ENCODE data around the gene ASMTL.
"Not testable (repeated sequence)": the region's sequence is repeated elsewhere in the genome, so short reads cannot be mapped to it uniquely, and the experiment has no call there.

The ASMTL gene

DNA sequence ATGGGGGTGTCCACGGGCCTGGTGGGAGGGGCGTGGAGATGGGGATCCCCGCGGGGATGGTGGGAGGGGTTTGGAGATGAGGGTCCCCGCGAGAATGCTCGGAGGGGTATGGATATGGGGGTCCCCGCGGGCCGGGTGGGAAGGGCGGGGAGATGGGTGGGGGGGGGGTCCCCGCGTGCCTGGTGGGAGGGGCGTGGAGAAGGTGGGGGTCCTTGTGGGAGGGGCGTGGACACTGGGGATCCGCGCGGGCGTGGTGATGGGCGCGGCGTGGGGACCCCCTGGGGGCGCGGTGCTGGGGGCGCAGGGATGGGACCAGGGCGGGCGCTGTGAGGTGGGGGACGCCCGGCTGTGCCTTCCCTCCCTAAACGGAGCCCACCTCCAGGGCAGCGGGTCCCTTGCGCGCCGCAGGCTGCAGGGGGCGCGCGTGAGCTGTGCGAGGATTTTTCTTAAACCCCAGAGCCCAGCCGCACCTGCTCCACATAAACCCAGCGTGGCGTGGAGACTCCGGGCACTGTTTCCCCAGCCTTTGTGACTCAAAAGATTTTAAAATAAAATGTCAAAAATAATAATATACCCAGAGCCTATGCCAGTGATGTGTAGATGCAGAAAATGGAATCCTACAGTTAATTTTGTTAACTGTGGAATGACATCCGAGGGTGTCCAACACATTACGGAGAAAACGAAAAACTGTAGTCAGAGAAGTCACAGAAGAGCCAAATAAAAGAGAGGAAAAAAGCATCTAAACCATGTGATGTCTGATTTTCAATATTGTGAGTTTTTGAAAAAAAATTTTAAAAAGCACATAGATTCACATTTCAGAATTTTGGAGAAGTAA is 1.5 kb upstream of the ASMTL start:
- DNase-seq: peak; percentile 86 to 95 (median 94)

DNA sequence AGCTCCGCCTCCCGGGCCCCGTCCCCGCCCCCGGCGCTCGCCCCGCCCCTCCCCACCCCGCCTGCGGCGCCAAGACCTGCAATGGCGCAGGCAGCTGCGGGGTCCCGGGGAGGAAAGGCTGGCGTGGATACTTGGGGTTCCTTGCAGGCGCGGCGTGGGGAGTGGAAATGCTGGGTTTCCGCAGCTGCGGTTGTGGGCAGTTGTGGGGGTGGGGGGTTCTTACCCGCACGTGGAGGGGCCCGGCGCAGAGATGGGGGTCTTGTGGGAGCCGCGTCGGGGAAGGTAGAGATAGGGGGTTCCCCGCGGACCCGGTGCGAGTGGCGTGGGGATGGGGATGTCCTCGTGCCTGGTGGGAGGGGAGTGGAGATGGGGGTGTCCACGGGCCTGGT is 680 bp upstream of the ASMTL start:
- DNase-seq: peak; percentile 58 to 83 (median 75)

DNA sequence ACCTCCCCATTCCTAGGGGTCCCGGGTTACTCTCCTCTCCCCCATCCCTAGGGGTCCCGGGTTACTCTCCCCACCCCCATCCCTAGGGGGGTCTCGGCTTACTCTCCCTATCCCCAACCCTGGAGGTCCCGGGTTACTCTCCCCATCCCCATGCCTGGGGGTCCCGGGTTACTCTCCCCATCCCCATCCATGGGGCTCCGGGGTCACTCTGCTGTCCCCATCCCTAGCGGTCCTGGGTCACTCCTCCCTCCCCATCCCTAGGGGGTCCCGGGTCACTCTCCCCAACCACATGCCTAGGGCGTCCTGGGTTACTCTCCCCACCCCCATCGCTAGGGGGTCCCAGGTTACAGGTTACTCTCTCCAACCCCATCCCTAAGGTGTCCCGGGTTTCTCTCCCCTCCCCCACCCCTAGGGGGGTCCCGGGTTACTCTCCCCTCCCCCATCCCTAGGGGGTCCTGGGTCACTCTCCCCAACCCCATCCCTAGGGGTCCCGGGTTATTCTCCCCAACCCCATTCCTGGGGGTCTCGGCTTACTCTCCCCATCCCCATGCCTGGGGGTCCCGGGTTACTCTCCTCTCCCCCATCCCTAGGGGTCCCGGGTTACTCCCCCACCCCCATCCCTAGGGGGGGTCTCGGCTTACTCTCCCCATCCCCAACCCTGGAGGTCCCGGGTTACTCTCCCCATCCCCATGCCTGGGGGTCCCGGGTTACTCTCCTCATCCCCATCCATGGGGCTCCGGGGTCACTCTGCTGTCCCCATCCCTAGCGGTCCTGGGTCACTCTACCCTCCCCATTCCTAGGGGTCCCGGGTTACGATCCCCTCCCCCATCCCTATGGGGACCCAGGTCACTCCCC is 821 bp downstream of the ASMTL start:
- no peak for DNase-seq

DNA sequence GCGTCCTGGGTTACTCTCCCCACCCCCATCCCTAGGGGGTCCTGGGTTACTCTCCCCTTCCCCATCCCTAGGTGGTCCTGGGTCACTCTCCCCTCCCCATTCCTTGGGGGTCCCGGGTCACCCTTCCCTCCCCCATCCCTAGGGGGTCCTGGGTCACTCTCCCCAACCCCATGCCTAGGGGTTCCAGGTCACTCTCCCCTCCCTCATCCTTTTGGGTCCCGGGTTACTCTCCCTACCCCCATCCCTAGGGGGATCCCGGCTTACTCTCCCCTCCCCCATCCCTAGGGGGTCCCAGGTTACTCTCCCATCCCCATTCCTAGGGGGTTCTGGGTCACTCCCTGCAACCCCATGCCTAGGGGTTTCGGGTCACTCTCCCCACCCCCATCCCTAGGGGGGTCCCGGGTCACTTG is 1.5 kb downstream of the ASMTL start:
- no peak for DNase-seq

DNA sequence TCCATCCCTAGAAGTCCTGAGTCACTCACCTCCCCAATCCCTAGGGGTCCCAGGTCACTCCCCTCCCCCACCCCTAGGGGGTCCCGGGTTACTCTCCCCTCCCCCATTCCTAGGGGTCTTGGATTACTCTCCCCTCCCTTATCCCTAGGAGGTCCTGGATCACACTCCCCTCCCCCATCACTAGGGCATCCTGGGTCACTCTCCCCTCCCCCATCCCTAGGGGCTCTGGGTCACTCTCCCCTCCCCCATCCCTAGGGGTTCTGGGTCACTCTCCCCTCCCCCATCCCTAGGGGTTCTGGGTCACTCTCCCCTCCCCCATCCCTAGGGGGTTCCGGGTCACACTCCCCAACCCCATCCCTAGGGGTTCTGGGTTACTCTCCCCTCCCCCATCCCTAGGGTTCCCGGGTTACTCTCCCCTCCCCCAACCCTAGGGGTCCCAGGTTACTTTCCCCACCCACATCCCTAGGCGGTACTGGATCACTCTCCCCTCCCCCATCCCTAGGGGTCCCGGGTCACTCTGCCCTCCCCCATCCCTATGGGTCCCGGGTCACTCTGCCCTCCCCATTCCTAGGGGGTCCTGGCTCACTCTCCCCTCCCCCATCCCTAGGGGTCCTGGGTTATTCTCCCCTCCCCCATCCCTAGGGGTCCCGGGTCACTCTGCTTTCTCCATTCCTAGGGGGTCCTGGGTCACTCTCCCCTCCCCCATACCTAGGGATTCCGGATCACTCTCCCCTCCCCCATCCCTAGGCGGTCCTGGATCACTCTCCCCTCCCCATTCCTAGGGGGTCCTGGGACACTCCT is 2.1 kb downstream of the ASMTL start:
- no peak for DNase-seq

DNA sequence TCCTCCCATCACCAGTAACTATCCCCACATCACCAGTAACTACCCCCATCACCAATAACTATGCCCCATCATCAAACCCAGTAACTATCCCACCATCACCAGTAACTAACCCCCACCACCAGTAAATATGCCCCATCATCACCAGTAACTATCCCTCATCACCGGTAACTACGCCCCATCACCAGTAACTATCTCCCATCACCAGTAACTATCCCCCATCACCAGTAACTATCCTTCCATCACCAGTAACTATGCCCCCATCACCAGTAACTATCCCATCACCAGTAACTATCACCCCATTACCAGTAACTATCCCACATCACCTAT is 2.9 kb downstream of the ASMTL start:
- DNase-seq: no peak

DNA sequence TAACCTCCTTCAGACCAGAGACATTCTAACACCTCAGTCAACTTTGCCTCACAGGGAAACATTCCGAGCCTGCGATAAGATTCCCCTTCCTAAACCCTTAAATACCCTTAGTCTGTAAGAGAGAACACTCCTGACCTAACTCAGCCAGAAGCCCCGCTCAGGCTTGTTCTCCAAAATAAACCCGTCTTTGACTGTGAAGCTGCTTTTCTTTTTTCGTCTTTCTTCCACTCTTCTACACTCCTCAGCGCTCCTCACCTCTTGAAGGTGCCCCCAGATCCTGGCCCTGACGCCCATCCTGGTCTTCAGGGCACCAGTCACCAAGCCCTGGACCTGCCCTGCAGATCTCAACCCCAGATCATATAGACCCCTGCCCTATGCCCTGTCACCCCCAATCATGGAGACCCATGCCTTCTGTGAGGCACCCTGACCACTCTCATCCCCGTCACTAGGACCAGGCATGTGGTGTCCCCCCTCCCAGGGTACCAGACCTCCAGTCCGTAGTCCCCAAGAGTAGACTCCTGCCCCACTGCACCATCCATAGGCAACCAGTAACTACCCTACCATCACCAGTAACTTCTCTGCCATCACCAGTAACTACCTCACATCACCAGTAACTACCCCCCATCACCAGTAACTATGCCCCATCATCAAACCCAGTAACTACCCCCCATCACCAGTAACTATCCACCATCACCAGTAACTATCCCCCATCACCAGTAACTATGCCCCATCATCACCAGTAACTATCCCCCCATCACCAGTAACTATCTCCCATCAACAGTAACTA is 3.5 kb downstream of the ASMTL start:
- DNase-seq: no peak

DNA sequence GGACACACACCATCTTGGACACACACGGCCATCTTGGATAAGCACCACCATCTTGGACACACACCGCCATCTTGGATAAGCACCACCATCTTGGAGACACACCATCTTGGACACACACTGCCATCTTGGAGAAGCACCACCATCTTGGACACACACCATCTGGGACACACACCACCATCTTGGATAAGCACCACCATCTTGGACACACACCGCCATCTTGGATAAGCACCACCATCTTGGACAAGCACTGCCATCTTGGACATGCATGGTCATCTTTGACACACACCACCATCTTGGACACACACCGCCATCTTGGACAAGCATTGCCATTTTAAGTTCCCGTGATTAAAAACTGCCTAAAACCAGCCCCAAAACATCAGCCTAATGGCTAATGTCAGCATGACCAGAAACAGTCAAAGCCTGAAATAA is 4.1 kb downstream of the ASMTL start:
- not testable (repeated sequence) for DNase-seq

DNA sequence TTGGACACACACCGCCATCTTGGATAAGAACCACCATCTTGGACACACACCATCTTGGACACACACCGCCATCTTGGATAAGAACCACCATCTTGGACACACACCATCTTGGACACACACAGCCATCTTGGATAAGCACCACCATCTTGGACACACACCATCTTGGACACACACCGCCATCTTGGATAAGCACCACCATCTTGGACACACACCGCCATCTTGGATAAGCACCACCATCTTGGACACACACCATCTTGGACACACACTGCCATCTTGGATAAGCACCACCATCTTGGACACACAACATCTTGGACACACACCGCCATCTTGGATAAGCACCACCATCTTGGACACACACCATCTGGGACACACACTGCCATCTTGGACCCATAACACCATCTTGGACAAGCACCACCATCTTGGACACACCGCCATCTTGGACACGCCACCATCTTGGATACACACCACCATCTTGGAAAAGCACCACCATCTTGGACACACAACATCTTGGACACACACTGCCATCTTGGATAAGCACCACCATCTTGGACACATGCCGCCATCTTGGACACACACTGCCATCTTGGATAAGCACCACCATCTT is 4.6 kb downstream of the ASMTL start:
- not testable (repeated sequence) for DNase-seq

DNA sequence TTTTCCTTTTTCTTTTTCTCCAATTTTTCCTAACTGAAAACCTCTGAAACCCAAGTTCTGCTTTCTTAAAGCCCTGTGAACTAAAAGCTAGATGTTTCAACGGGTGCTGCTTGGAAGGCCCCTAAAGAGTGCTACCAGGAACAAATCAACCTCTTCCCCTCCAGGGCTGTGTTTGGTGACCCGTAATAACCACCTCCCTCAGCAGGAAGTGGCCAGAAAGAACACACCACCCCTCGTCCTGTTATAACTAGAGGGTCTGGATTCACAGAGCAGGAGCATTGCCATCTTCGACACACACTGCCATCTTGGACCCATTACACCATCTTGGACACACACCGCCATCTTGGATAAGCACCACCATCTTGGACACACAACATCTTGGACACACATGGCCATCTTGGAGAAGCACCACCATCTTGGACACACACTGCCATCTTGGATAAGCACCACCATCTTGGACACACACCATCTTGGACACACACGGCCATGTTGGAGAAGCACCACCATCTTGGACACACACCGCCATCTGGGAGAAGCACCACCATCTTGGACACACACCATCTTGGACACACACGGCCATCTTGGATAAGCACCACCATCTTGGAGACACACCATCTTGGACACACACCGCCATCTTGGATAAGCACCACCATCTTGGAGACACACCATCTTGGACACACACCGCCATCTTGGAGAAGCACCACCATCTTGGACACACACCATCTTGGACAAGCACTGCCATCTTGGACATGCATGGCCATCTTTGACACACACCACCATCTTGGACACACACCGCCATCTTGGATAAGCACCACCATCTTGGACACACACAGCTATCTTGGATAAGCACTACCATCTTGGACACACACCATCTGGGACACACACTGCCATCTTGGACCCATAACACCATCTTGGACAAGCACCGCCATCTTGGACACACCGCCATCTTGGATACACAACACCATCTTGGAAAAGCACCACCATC is 5.4 kb downstream of the ASMTL start:
- peak; percentile 20 to 40 (median 25) for DNase-seq

DNA sequence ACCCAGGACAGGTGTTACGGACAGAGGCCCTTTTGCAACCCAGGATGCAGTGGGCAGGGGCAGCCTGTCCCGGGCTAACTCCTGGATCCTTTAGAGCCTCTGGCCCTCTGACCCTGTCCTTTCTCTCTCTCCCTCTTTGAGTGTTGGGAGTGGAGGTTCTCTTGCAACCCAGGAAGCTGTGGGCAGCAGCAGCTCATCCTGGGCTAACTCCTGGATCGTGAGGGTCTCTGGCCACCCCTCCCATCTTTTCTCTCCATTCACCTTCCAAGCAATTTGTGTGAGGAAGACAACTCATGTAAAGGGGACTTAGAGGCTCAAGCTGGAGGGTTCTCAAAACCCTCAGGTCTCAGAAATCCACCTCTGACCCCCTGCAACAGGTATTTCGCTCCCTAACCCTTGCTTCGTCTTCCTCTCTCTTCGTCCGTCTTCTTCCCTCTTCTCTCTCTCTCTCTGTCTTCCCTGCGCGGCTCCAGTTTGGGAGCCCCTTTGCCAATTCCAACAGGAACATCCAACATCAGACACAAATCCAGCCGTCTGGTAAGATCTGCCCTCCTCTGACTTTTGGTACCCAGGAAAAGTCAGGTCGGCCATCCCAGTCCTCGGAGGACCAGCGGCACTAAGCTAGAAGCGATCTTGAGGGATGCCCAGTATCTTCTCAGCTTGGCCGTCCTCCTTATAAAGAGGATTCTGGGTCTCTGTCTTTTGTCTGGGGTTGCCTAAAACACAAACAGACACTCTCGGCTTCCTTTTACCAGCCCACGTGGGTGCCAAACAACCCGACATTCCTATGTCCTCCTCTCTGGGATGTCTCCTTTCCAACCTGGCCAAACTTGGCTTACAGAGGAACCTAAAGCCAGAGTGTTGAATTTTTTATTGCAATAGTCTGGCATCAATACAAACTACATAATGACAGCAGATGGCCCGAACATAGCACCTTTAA is 7.9 kb downstream of the ASMTL start:
- DNase-seq: no peak

DNA sequence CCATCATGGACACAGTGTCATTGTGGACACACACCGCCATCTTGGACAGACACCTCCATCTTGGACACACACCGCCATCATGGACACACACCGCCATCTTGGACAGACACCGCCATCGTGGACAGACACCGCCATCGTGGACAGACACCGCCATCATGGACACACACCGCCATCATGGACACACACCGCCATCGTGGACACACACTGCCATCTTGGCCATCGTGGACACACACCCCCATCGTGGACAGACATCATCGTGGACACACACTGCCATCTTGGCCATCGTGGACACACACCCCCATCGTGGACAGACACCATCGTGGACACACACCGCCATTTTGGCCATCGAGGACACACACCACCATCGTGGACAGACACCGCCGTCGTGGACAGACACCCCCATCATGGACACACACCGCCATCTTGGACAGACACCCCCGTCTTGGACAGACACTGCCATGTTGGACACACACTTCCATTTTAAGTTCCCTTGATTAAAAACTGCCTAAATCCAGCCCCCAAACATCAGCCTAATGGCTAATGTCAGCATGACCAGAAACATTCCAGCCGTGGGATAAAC is 9.1 kb downstream of the ASMTL start:
- no peak for DNase-seq

DNA sequence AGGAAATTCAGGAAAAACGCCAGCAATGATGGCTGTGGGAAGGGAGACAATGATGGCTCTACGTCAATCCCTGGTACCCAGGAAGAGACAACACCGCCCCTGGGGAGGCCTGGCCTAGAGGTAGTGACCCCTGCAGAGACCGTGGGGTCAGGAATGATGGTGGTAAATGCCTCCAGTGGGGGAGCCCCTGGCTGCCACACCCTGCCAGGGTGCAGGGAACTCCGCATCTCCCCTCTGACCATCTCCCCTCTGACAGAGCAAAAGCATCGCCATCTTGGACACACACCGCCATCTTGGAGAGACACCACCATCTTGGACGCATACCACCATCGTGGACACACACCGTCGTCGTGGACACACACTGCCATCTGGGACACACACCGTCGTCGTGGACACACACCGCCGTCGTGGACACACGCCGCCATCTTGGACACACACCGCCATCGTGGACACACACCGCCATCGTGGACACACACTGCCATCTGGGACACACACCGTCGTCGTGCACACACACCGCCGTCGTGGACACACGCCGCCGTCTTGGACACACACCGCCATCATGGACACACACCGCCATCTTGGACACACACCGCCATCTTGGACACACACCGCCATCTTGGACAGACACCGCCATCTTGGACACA is 9.9 kb downstream of the ASMTL start:
- no peak for DNase-seq

DNA sequence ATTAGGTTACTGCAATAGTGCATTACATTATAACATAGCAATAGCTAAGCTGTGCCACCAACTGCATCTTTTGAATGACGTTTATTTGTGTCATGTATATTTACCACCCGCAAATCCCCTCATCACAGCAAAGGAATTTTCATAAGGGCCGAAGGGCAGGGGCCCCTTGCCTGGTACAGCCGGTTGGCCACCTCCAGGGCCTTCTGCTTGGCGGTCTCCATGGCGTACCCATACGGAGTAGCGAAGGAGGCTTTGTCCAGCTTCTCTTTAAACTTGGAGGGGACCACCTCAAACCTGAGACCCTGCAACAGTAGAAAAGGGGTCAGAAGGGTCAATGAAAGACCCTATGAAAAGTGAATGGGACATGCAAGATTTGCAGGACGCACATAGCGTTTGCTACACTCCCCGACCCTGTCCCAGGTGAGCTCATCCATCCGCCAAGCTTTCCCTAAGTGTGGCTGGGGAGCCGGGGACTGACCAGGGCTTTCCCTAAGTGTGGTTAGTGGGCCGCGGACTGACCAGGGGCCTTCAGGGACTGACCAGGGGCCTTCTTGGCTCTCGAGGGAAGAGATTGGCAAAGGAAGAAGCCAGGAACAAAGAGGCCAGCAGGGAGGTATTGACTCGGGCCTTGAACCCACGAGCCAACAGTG is 10.6 kb downstream of the ASMTL start:
- no peak for DNase-seq

DNA sequence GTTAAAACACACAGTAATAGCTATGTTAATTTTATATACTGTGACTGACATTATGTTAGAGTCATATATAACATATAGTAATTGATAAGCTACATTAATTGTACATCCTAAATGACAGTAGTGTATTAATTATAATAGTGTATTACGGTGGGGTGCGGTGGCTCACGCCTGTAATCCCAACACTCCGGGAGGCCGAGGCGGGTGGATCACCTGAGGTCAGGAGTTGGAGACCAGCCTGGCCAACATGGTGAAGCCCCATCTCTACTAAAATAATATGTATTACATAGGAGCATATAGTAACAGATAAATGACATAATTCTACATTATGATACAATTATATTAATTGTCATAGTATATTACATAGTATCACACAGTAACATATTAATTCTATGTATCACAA is 12.2 kb downstream of the ASMTL start:
- DNase-seq: no peak

DNA sequence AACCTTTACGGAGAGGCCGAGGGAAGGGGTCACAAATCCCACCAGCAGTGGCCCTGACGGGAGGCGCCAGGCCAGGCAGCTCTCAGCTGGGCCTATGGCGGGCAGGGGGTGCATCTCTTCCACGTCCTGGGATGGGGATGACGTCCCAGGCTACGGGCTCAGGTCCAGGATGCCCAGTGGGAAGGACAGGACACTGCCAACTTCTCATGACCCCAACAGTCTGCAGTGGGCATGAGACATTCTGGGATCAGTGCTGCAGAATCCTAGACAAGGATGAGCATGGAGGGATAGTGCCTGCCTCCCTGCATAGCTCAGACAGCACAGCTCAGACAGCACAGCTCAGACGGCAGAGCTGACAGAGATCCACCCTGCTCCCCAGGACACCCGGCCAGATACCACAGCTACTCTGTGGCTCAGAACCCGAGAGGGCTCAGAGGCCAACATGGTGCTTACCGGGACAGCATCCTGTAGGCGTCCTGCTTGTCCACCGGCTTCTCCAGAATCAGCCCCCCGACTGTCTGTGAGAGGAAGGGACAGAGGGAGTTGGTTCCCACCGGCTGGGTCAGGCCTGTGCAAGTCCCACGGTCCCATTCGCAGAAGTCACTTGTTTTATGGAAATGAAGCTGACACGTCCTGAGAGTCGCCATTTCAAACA is 17.3 kb downstream of the ASMTL start:
- DNase-seq: no peak

DNA sequence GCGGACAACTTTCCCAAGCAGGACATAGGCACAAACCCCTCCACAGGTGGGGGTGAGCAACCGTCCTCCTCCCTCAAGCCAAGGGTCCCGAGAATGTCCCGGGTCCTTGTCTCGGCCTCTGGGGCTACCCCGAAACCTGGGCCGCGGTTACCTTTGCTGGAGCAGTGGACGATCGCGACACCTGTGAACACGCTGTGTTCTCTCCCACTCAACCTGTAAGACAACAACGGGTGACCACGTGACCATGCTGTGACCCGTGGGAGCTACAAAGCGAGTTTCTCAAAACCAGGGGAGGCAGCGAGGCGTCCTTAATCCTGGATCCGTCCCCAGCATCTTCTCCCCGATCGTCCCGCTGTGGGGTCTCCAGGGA is 17.9 kb downstream of the ASMTL start:
- no peak for DNase-seq
